Measurements from ENCODE around the gene NR1H2.

The NR1H2 gene

DNA sequence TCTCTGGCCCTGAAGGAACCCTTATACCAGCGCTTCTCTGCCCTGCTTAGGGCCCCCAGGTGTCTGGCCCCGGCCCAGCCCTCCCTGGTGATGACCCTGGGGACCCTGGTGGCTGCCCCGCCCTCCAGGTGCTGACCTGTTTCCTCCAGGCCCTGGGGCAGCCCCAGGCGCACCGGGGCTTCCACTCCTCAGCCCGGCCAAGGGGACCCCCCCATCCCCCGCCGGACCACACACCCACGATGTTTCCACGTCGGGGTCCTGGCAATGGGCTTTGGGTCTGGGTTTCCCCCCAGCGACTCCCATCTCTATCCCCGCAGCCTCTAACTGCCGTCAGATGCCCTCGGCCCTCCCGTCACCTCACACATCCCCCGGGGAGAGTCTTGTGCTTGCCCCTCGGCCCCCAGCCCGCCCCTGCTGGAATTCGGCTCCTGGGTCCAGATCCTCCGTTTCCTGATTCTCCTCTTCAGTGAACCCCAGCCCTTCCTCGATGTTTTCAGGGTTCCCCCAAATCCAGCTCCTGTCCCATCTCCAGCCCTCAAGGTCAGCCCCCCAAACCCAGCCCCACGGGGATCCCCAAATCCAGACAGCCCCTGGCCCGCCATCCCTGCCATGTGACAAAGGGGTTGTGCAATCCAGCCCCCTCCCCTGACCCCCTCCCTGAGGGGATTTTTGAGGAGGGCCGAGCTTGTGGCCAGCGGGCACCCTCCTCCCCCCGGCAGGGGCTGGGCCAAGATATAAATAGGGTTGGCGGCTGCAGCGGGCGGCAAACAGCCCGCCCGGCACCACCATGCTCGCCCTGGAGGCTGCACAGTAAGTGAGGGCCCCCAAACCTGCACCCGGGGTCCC, 42.1 kb downstream of the NR1H2 start, which contains the start of gene SPIB:
Gene SPIB (plus strand): TSS at position 763 of the 846 bp plus-strand sequence. CDS start 25 bp downstream, at position 788.
- Histone ChIP-seq H3K9me3 (ENCODE audit: severe bottlenecking) (no peaks in the 10 kb centered on the region), H3K36me3 (peaks cover 14% of the 10 kb centered on the region), H3K27ac (no peak within 1 kb of the TSS), H3K27me3 (ENCODE audit: insufficient read depth, low read depth, severe bottlenecking) (no peaks in the 10 kb centered on the region), H3K4me3 (ENCODE audit: low read depth, low read length) (no peak within 1 kb of the TSS)
- no peak for TF ChIP-seq CTCF (IDR thresholded peaks at IDR 0.05; ENCODE audit: low read depth, low read length)
- DNase-seq, result no peak

DNA sequence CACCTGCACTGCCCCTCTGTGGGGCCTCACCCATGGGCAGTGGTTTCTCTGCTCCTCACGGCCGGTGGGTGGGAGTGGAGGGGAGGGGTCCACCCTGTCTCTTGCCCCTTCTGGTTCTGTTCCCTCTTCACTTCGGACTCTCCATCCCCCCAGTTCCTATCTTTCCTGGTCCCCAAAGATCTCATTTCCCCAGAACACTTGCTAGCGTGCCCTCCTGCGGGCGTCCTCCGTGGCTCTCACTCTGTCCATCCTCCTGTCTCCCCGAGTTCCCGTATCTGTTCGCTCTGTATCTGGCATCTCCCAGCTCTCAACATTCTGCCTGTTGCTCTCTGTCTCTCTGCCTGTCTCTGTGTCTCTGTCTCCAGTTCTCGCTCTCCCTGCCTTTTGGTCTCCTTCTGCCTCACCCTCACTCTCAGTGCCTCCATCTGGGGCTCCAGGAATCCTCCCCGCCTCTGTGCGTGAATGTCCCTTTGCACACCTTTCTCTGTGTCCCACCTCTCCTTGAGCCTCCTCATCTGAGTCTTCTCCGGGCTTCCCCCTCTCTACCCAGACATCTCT, 42.8 kb downstream of the NR1H2 start:
- H3K9me3 ChIP-seq (ENCODE audit: severe bottlenecking), result no peaks in the 10 kb centered on the region
- H3K36me3 ChIP-seq, result peaks cover 14% of the 10 kb centered on the region
- H3K4me3 ChIP-seq (ENCODE audit: low read depth, low read length), result no peak overlapping the region
- no peak for DNase-seq
- H3K27me3 ChIP-seq (ENCODE audit: insufficient read depth, low read depth, severe bottlenecking), result no peaks in the 10 kb centered on the region
- no peak overlapping the region for H3K27ac ChIP-seq
- TF ChIP-seq CTCF (IDR thresholded peaks at IDR 0.05; ENCODE audit: low read depth, low read length), result no peak

DNA sequence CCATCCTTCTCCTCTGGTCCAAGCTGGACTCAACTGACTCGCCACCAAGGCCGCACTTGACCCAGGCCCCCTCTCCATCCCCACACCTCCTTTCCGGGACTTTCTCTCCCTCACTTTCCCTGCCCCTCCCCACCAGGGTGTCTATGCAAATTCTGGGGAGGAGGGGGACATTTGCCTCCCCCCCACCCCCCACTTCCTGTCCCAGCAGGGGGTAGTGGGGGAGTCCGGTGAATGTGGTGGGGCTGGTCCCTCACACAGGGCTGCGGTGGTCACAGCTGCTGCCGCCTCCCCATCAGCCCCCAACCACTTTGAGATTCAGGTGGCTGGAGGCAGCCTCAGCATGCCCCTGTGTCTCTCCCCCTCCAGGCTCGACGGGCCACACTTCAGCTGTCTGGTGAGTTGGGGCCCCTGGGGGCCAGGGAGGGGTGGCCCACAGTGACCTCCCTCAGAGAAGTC, 43.4 kb downstream of the NR1H2 start:
- H3K9me3 ChIP-seq (ENCODE audit: severe bottlenecking), result no peaks in the 10 kb centered on the region
- no peaks in the 10 kb centered on the region for H3K27me3 ChIP-seq (ENCODE audit: insufficient read depth, low read depth, severe bottlenecking)
- DNase-seq, result no peak
- no peak for TF ChIP-seq CTCF (IDR thresholded peaks at IDR 0.05; ENCODE audit: low read depth, low read length)
- peaks cover 10% of the 10 kb centered on the region for H3K36me3 ChIP-seq
- no peak overlapping the region for H3K4me3 ChIP-seq (ENCODE audit: low read depth, low read length)
- no peak overlapping the region for H3K27ac ChIP-seq

GRCh38 chr19:50420127-50420526, 43.9 kb downstream of the NR1H2 start:
- Histone ChIP-seq H3K27me3 (ENCODE audit: insufficient read depth, low read depth, severe bottlenecking) (no peaks in the 10 kb centered on the region), H3K27ac (no peak overlapping the region), H3K36me3 (peaks cover 8% of the 10 kb centered on the region), H3K9me3 (ENCODE audit: severe bottlenecking) (no peaks in the 10 kb centered on the region), H3K4me3 (ENCODE audit: low read depth, low read length) (no peak overlapping the region)
- no peak for DNase-seq
- TF ChIP-seq CTCF (IDR thresholded peaks at IDR 0.05; ENCODE audit: low read depth, low read length), result no peak

- no peak overlapping the region for H3K27ac ChIP-seq
- no peak overlapping the region for H3K4me3 ChIP-seq (ENCODE audit: low read depth, low read length)
- DNase-seq, result no peak
- no peak for TF ChIP-seq CTCF (IDR thresholded peaks at IDR 0.05; ENCODE audit: low read depth, low read length)
- H3K27me3 ChIP-seq (ENCODE audit: insufficient read depth, low read depth, severe bottlenecking), result no peaks in the 10 kb centered on the region
- peaks cover 6% of the 10 kb centered on the region for H3K36me3 ChIP-seq
- no peaks in the 10 kb centered on the region for H3K9me3 ChIP-seq (ENCODE audit: severe bottlenecking)
Observed at GRCh38 chr19:50420808-50421207, 44.6 kb downstream of the NR1H2 start.
